ENCODE data around the gene PDSS1. TPM values are rescaled to one million over a fixed set of nuclear protein-coding genes. Genes with fewer than 3 reads are reported as not detected.

The PDSS1 gene, protein sequence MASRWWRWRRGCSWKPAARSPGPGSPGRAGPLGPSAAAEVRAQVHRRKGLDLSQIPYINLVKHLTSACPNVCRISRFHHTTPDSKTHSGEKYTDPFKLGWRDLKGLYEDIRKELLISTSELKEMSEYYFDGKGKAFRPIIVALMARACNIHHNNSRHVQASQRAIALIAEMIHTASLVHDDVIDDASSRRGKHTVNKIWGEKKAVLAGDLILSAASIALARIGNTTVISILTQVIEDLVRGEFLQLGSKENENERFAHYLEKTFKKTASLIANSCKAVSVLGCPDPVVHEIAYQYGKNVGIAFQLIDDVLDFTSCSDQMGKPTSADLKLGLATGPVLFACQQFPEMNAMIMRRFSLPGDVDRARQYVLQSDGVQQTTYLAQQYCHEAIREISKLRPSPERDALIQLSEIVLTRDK
- 1 to 10 TPM; 7.2 to 8.9 TPM for total RNA-seq

DNA sequence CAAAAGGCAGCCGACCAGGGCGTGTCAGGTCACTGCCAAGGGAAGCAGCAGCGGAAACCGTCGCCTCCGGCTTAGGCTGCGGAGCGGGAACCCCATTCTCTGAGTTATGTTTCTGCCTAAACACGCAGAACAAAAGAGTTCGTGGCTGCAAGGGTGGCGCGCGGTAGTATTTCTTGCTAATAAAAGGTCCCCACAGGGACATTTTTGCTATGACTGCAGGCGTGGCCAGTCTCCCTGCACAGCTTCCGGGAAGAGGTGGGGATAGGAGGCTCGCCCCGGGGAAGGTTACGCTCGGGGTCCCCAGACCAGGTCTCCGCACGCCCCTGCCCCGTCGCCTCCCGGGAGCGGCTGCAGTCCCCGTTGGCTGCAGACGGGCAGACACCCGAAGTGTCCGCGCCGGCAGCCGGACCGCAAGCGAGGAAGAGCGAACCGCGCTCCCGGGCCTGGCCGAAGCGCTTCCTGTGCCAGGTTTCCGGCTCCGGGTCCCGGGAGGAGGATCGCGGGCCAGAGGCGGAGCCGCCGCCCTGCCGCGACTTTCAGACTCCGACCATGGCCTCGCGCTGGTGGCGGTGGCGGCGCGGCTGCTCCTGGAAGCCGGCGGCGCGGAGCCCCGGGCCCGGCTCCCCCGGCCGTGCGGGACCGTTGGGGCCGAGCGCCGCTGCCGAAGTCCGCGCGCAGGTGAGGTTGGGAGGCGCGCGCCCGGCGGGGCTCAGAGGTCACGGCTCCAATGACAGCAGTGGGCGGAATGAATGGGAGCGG lies at the start of gene PDSS1:
PDSS1 (plus strand) TSS at position 539 of the 759 bp plus-strand sequence; CDS start at position 550, 11 bp downstream.

Other genes with a start within 250 kb of the PDSS1 start
- 10 to 100 TPM; 56.8 to 58.6 TPM for gene ABI1, start 163.3 kb downstream of the PDSS1 start, total RNA-seq